PC-3 (cell line): ENCODE results near the gene LRRC53. TPM values are rescaled to one million over a fixed set of nuclear protein-coding genes. Genes with fewer than 3 reads are reported as not detected.

Experiments used
- ATAC-seq: fragments of 200-7000 bp; cut with Tn5 transposase; 2 replicates; pipeline ENCODE4 v1.9.1; 2020; ENCODE audit warnings: mild to moderate bottlenecking, moderate library complexity
- BruUV-seq: library from RNA; stranded (reverse); fragments of 400-500 nt; replicated peaks from 2 replicates; lab custom pipeline; 2021; lab: Mats Ljungman, UMichigan
- CTCF ChIA-PET: fragments of 300-600 bp; sonication (Branson Sonifier 250); formaldehyde crosslinking; loops from one replicate; lab custom pipeline; 2022; ENCODE audit warnings: antibody characterized with exemption; lab: Charles Lee
- POLR2A ChIA-PET: fragments of 300-600 bp; sonication (Branson Sonifier 250); formaldehyde crosslinking; loops from one replicate; lab custom pipeline; 2022; ENCODE audit warnings: antibody characterized with exemption; ENCODE audit not compliant: unreplicated experiment; lab: Charles Lee
- DNase-seq: peaks from one replicate; pipeline ENCODE4 v3.0.0-alpha.2; 2015
- H2AFZ ChIP-seq: fragments of 300-600 bp; sonication (generic); 2 replicates; pipeline ENCODE4 v1.6.0; 2016; ENCODE audit warnings: antibody characterized with exemption, low read length
- H3F3A ChIP-seq: fragments of 300-600 bp; sonication (generic); one replicate; pipeline ENCODE4 v1.6.0; 2017; ENCODE audit warnings: antibody characterized with exemption, low read length, control low read depth, mild to moderate bottlenecking; ENCODE audit not compliant: unreplicated experiment
- H3K27ac ChIP-seq: fragments of 300-600 bp; sonication (generic); 2 replicates; pipeline ENCODE4 v1.5.1; 2016; ENCODE audit warnings: mild to moderate bottlenecking, low read length
- H3K27me3 ChIP-seq: fragments of 300-600 bp; sonication (generic); 2 replicates; pipeline ENCODE4 v1.6.1; 2016; ENCODE audit warnings: low read length, mixed read lengths
- H3K36me3 ChIP-seq: fragments of 300-600 bp; sonication (generic); 2 replicates; pipeline ENCODE4 v1.6.1; 2016; ENCODE audit warnings: low read depth, mixed run types, low read length, mixed read lengths
- H3K4me1 ChIP-seq: fragments of 300-600 bp; sonication (generic); 2 replicates; pipeline ENCODE4 v1.5.1; 2016; ENCODE audit warnings: low read length; ENCODE audit not compliant: insufficient read depth
- H3K4me2 ChIP-seq: fragments of 300-600 bp; sonication (generic); 2 replicates; pipeline ENCODE4 v1.6.0; 2016; ENCODE audit warnings: low read length
- H3K4me3 ChIP-seq: fragments of 300-600 bp; sonication (generic); 2 replicates; pipeline ENCODE4 v1.5.1; 2016; ENCODE audit warnings: mild to moderate bottlenecking, low read length, mixed read lengths
- H3K79me2 ChIP-seq: fragments of 300-600 bp; sonication (generic); 2 replicates; pipeline ENCODE4 v1.6.1; 2017; ENCODE audit warnings: low read length, mixed read lengths
- H3K9ac ChIP-seq: fragments of 300-600 bp; sonication (generic); 2 replicates; pipeline ENCODE4 v1.6.0; 2016; ENCODE audit warnings: mild to moderate bottlenecking, low read length
- H3K9me2 ChIP-seq: fragments of 300-600 bp; sonication (generic); replicated peaks from 2 replicates; pipeline ENCODE4 v1.6.1; 2016; ENCODE audit warnings: mixed run types, low read length, mixed read lengths
- H3K9me3 ChIP-seq: fragments of 300-600 bp; sonication (generic); 2 replicates; pipeline ENCODE4 v1.6.1; 2016; ENCODE audit warnings: low read length, mixed read lengths
- H4K20me1 ChIP-seq: fragments of 300-600 bp; sonication (generic); 2 replicates; pipeline ENCODE4 v1.6.1; 2016; ENCODE audit warnings: low read length, mixed read lengths
- EZH2 ChIP-seq: fragments of 300-600 bp; sonication (generic); IDR thresholded peaks from one replicate; pipeline ENCODE4 v1.6.1; 2017; ENCODE audit warnings: antibody characterized with exemption, mild to moderate bottlenecking, low read length; ENCODE audit not compliant: unreplicated experiment
- EZH2phosphoT487 ChIP-seq: fragments of 300-600 bp; sonication (generic); IDR thresholded peaks from 2 replicates; pipeline ENCODE4 v1.6.1; 2018; ENCODE audit warnings: mild to moderate bottlenecking, antibody characterized with exemption, low read length, borderline replicate concordance
- intact Hi-C: fragments of 100-400 bp; cut with micrococcal nuclease; formaldehyde crosslinking; loops from 2 replicates; pipeline ENCODE4 v1.9.0; 2023
- total RNA-seq: library from RNA; depleted of rRNA; stranded (reverse); fragments of >200 nt; gene quantifications from 2 replicates; pipeline ENCODE4 v1.2.3, GENCODE V29; 2014
- TF ChIP-seq, protein P1 (sequence below): fragments of 300-600 bp; sonication (generic); conservative IDR thresholded peaks from 2 replicates; pipeline ENCODE4 v1.5.1; 2017; ENCODE audit warnings: antibody characterized with exemption, low read depth, mild to moderate bottlenecking, low read length

LRRC53 gene
- total RNA-seq, 1 experiment from 2014 or later = not detected

- ATAC-seq = no peak
- H3K79me2 ChIP-seq = no peaks in the 10 kb centered on the region
These were observed 48.4 kb downstream of the LRRC53 start for GRCh38 chr1:74464037-74464436.

DNA sequence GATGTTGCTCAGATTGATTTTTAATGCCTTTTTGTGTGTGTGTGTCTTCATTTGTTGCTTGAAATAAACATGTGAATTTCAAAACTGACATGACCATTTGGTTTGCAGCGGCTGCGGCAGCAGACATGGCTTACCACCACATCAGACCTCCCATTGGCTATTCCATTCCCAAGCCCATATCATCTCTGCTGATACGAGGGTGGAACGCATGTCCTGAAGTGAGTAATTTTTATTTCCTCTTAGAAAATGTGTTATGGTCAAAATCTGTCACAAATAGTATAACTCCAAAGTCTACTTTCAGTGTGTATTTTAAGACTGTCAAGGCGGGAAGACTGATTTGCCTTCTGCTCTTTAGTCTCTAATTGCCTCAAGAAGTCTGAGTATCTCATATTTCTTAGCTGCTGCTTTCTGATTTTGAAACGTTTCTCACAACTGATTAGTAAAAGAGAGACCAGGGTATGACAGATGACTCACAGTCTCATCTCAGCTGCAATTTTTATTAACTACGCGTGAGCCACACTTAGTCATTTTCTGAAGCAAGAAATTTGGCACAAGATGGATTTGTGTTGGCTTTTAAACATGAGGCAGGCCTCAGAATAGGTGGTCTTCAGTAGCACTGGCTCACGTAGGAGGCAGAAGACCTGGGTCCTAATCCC is 49.0 kb downstream of the LRRC53 start:
- ChIA-PET CTCF (no interaction called here), POLR2A (no interaction called here)
- H3K27ac ChIP-seq = no peak overlapping the region
- DNase-seq = peak; percentile 49
- H3K27me3 ChIP-seq = peaks cover 15% of the 10 kb centered on the region
- ATAC-seq = peak; percentile 51; the same call in 1 of the 2 replicates
- H3F3A ChIP-seq = no peaks in the 10 kb centered on the region
- no peaks in the 10 kb centered on the region for H3K36me3 ChIP-seq
- no peak overlapping the region for H2AFZ ChIP-seq
- H3K9ac ChIP-seq = no peak overlapping the region
- no TSS peak for BruUV-seq
- no peaks in the 10 kb centered on the region for H3K79me2 ChIP-seq
- H3K4me1 ChIP-seq = peaks cover 9% of the 10 kb centered on the region; the same call in 1 of the 2 replicates
- TF ChIP-seq EZH2phosphoT487 = no peak
- intact Hi-C loops = loop anchor here (10.0 kb wide), 1 partner anchor 109 kb away; no protein-coding TSS in a partner anchor
- H3K9me3 ChIP-seq = no peaks in the 10 kb centered on the region
- H3K4me3 ChIP-seq = no peak overlapping the region
- H3K4me2 ChIP-seq = no peak overlapping the region
- H4K20me1 ChIP-seq = no peaks in the 10 kb centered on the region
- H3K9me2 ChIP-seq = no peaks in the 10 kb centered on the region

More at GRCh38 chr1:74464037-74464436, 48.4 kb downstream of the LRRC53 start:
- H4K20me1 ChIP-seq = no peaks in the 10 kb centered on the region
- DNase-seq = no peak
- H3K36me3 ChIP-seq = no peaks in the 10 kb centered on the region
- ChIA-PET CTCF (no interaction called here), POLR2A (no interaction called here)
- H3K4me2 ChIP-seq = no peak overlapping the region
- BruUV-seq = no TSS peak
- no peaks in the 10 kb centered on the region for H3F3A ChIP-seq
- intact Hi-C loops = loop anchor here (10.0 kb wide), 1 partner anchor 109 kb away; no protein-coding TSS in a partner anchor
- TF ChIP-seq EZH2 (no peak), EZH2phosphoT487 (no peak)
- TF ChIP-seq, protein P1, sequence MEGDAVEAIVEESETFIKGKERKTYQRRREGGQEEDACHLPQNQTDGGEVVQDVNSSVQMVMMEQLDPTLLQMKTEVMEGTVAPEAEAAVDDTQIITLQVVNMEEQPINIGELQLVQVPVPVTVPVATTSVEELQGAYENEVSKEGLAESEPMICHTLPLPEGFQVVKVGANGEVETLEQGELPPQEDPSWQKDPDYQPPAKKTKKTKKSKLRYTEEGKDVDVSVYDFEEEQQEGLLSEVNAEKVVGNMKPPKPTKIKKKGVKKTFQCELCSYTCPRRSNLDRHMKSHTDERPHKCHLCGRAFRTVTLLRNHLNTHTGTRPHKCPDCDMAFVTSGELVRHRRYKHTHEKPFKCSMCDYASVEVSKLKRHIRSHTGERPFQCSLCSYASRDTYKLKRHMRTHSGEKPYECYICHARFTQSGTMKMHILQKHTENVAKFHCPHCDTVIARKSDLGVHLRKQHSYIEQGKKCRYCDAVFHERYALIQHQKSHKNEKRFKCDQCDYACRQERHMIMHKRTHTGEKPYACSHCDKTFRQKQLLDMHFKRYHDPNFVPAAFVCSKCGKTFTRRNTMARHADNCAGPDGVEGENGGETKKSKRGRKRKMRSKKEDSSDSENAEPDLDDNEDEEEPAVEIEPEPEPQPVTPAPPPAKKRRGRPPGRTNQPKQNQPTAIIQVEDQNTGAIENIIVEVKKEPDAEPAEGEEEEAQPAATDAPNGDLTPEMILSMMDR = no peak
- H3K9me3 ChIP-seq = no peaks in the 10 kb centered on the region
- H2AFZ ChIP-seq = no peak overlapping the region
- peaks cover 9% of the 10 kb centered on the region; the same call in 1 of the 2 replicates for H3K4me1 ChIP-seq
- H3K4me3 ChIP-seq = no peak overlapping the region
- no peaks in the 10 kb centered on the region for H3K9me2 ChIP-seq
- H3K27me3 ChIP-seq = peaks cover 15% of the 10 kb centered on the region
- H3K27ac ChIP-seq = no peak overlapping the region
- H3K9ac ChIP-seq = no peak overlapping the region

GRCh38 chr1:74457253-74457652 is 55.2 kb downstream of the LRRC53 start:
- no TSS peak for BruUV-seq
- Histone ChIP-seq H3K4me2 (no peak overlapping the region), H3F3A (no peaks in the 10 kb centered on the region), H3K9me2 (no peaks in the 10 kb centered on the region), H3K27me3 (peaks cover 15% of the 10 kb centered on the region), H3K79me2 (no peaks in the 10 kb centered on the region), H3K9ac (no peak overlapping the region), H3K27ac (no peak overlapping the region), H3K4me1 (no peaks in the 10 kb centered on the region), H3K4me3 (no peak overlapping the region), H4K20me1 (no peaks in the 10 kb centered on the region), H3K36me3 (no peaks in the 10 kb centered on the region), H3K9me3 (no peaks in the 10 kb centered on the region), H2AFZ (no peak overlapping the region)
- ATAC-seq = no peak
- DNase-seq = no peak
- CTCF ChIA-PET = interaction anchor here (0.7 kb wide), 1 partner anchor 210 kb away, joined by 3 read pairs; no protein-coding TSS in a partner anchor
- TF ChIP-seq, protein P1 = no peak
- TF ChIP-seq EZH2phosphoT487 (no peak), EZH2 (no peak)
- POLR2A ChIA-PET = no interaction called here
- intact Hi-C loops = no loop called here
